LNCAP (cell line): ENCODE results near the gene CDH4.

Source experiments
- CTCF ChIP-seq: fragments of 450-650 bp; IDR thresholded peaks from 2 replicates; pipeline ENCODE4 v1.5.1; 2017; ENCODE audit warnings: mild to moderate bottlenecking

The CDH4 gene

GRCh38 chr20:61429458-61430227, 177.6 kb downstream of the CDH4 start:
- TF ChIP-seq CTCF: no peak

- no peak for TF ChIP-seq CTCF
These were observed 178.2 kb downstream of the CDH4 start for GRCh38 chr20:61430228-61430624.

GRCh38 chr20:61433176-61433575, 181.1 kb downstream of the CDH4 start:
- TF ChIP-seq CTCF: no peak

GRCh38 chr20:61433816-61434215, 181.8 kb downstream of the CDH4 start:
- no peak for TF ChIP-seq CTCF

GRCh38 chr20:61434341-61434781, 182.3 kb downstream of the CDH4 start:
- TF ChIP-seq CTCF: no peak

GRCh38 chr20:61435184-61435822, 183.2 kb downstream of the CDH4 start:
- TF ChIP-seq CTCF: no peak

- no peak for TF ChIP-seq CTCF
These were observed 183.8 kb downstream of the CDH4 start for GRCh38 chr20:61435823-61436220.
